ENCODE data around the gene SLC9A8. TPM values are rescaled to one million over a fixed set of nuclear protein-coding genes. Genes with fewer than 3 reads are reported as not detected.

Gene SLC9A8
- total and polyA plus RNA-seq, 2 of the 8 experiments (the other 6 are each of a cell fraction or from before 2014, with no cell fraction given), result 3.2 to 6.2 TPM

DNA sequence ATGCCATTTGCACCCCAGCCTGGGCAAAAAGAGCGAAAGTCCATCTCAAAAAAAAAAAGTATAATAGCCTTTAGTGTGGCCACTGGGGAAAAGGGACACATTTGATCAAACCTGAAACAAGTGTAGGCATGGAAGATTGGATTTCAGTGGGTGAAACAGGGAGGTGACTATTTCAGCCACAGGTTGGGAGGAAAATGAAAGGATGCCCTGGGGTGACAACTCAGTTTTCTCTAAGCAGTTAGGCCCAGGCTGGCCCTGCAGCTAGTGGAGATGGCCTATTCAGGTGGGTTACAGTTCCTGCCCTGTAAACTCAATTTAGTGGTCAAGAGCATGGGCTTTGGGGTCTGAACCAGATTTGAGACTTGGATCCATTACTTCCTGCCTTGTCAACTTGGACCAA lies 66.3 kb downstream of the SLC9A8 start:
- H4K8ac ChIP-seq (ENCODE audit: extremely low read depth, insufficient read depth, low read length), result no peak overlapping the region
- ChIA-PET POLR2A (ENCODE audit: partially characterized antibody) (no interaction called here), CTCF (ENCODE audit: partially characterized antibody) (interaction anchor here (1.0 to 1.8 kb wide), 2 partner anchors 33 to 269 kb away, joined by 3 to 5 read pairs; no protein-coding TSS in a partner anchor)
- no peak overlapping the region for H3K9ac ChIP-seq (replicated peaks in 1 of 4; ENCODE audit: extremely low read depth in 1 of 4, low read depth in 3 of 4, low read length in 3 of 4)
- no peak overlapping the region for H2BK20ac ChIP-seq (ENCODE audit: low read length)
- H3K18ac ChIP-seq (ENCODE audit: extremely low read depth, low read length), result no peak overlapping the region
- H3K23me2 ChIP-seq (ENCODE audit: low read depth, low read length), result peaks cover under 1% of the 10 kb centered on the region; the same call in 1 of the 2 replicates
- H2BK5ac ChIP-seq (ENCODE audit: low read depth, low read length), result no peak overlapping the region
- no peak overlapping the region for H3K23ac ChIP-seq (ENCODE audit: insufficient read length)
- no peaks in the 10 kb centered on the region for H3K79me1 ChIP-seq (ENCODE audit: low read depth, low read length)
- H3K4me2 ChIP-seq (ENCODE audit: insufficient read depth in 1 of 2, low read depth in 2 of 2, low read length in 2 of 2), result no peak overlapping the region
- H3K9me3 ChIP-seq (ENCODE audit: insufficient read depth in 2 of 2, low read depth in 1 of 2, low read length in 1 of 2), result no peaks in the 10 kb centered on the region
- WGBS, 2 experiments (ENCODE audit: extremely low coverage in 1 of 2, insufficient coverage in 1 of 2, insufficient read length in 1 of 2, insufficient replicate concordance in 2 of 2, low coverage in 1 of 2, low lambda C conversion rate in 2 of 2, missing lambda C conversion rate in 1 of 2), result 100% methylated on average over 1 of the region's 1 CpG; no CpG with 5 or more reads in 1 of the 2 experiments
- no peak overlapping the region for H3K27ac ChIP-seq (ENCODE audit: low read depth, low read length)
- no peak for TF ChIP-seq ASH2L (IDR thresholded peaks at IDR 0.05; ENCODE audit: low read length)
- no peak overlapping the region for H4K5ac ChIP-seq (ENCODE audit: insufficient read length, low read depth, low read length)
- H3K56ac ChIP-seq (replicated peaks; ENCODE audit: insufficient read length, low read depth, low read length), result no peak overlapping the region
- no peak overlapping the region for H2BK15ac ChIP-seq (ENCODE audit: low read length)
- DNase-seq (ENCODE audit: low read depth in 1 of 2, low spot score in 2 of 2), result no peak
- H3K27me3 ChIP-seq (replicated peaks in 1 of 4; ENCODE audit: control insufficient read depth in 3 of 4, extremely low read depth in 1 of 4, insufficient read depth in 3 of 4, low read length in 3 of 4), result no peaks in the 10 kb centered on the region; a peak in 1 of 7 replicates
- no peak overlapping the region for H3K4me3 ChIP-seq (ENCODE audit: extremely low read depth in 1 of 4, insufficient read depth in 2 of 4, low read depth in 3 of 4, low read length in 4 of 4)
- no peak for FAIRE-seq
- H2BK12ac ChIP-seq (ENCODE audit: low read depth, low read length), result no peak overlapping the region
- H3K4me1 ChIP-seq (replicated peaks in 1 of 4; ENCODE audit: control insufficient read depth in 3 of 4, insufficient read depth in 4 of 4, low read length in 3 of 4), result no peaks in the 10 kb centered on the region
- peaks cover 0 to 6% (median under 1%) of the 10 kb centered on the region in 4 experiments; a peak in 2 of 8 replicates for H3K36me3 ChIP-seq (ENCODE audit: control insufficient read depth in 2 of 4, insufficient read depth in 4 of 4, low read length in 3 of 4)
- no peak overlapping the region for H3K14ac ChIP-seq (ENCODE audit: insufficient read length)
- peaks cover 0 to 5% of the 10 kb centered on the region in 2 experiments for H4K20me1 ChIP-seq (replicated peaks in 1 of 2; ENCODE audit: control insufficient read depth in 1 of 2, insufficient read depth in 2 of 2, low read length in 2 of 2)
- H2AK5ac ChIP-seq (ENCODE audit: low read depth, low read length), result no peak overlapping the region
- no peak overlapping the region for H2BK120ac ChIP-seq (replicated peaks; ENCODE audit: low read depth, low read length)
- no peaks in the 10 kb centered on the region for H3K79me2 ChIP-seq (ENCODE audit: control insufficient read depth in 1 of 2, insufficient read depth in 2 of 2, low read length in 2 of 2)
- no peak overlapping the region for H4K91ac ChIP-seq (replicated peaks; ENCODE audit: insufficient read length, low read length)
- H3K4ac ChIP-seq (replicated peaks; ENCODE audit: insufficient read length, low read depth, low read length), result no peak overlapping the region
- no peak overlapping the region for H2AFZ ChIP-seq (ENCODE audit: low read length)

Measured in H1 (cell line).